Suppressor macrophage (primary cell): Measurements from ENCODE around the gene CDK5.

ENCODE experiments used
- DNase-seq, 4 experiments: peaks; one replicate each; pipeline ENCODE4 v3.0.0-alpha.2; 2020 to 2022

CDK5 gene

DNA sequence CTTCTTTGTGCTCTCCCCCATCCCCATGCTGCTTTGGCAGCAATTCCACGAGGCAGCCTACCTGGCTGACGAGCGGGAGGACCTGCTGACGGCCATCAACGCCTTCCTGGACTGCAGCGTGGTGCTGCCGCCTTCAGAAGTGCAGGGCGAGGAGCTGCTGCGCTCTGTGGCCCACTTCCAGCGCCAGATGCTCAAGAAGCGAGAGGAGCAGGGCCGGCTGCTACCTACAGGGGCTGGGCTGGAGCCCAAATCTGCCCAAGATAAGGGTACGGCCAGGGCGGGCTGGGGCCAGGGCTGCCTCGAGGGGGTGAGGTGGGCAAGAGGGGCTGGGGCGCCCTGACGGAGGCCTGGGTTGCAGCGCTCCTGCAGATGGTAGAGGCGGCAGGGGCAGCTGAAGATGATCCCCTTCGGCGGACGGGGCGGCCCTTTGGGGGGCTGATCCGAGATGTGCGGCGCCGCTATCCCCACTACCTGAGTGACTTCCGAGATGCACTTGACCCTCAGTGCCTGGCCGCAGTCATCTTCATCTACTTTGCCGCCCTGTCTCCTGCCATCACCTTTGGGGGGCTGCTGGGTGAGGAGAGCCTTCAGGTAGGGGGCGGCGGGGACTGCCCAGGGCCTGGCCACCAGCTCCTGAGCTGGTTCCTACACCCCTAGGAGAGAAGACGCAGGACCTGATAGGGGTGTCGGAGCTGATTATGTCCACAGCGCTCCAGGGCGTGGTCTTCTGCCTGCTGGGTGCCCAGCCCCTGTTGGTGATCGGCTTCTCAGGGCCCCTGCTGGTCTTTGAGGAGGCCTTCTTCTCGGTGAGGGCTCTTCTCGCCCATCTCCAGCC lies 13.6 kb upstream of the CDK5 start:
- no peak for DNase-seq

DNA sequence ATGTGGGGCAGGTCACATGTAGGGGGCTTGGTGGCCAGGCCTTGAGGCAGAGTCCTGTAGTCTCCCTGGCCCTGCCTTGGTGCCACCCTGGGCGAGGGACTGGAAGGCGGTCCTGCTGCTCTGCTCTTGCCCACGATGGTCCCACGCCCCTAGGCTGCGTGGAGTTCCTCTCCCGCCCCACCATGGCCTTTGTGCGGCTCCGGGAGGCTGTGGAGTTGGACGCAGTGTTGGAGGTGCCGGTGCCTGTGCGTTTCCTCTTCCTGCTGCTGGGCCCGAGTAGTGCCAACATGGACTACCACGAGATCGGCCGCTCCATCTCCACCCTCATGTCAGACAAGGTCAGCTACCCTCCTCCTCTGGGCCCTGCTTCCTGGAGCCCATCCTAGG lies 12.9 kb upstream of the CDK5 start:
- DNase-seq: no peak

DNA sequence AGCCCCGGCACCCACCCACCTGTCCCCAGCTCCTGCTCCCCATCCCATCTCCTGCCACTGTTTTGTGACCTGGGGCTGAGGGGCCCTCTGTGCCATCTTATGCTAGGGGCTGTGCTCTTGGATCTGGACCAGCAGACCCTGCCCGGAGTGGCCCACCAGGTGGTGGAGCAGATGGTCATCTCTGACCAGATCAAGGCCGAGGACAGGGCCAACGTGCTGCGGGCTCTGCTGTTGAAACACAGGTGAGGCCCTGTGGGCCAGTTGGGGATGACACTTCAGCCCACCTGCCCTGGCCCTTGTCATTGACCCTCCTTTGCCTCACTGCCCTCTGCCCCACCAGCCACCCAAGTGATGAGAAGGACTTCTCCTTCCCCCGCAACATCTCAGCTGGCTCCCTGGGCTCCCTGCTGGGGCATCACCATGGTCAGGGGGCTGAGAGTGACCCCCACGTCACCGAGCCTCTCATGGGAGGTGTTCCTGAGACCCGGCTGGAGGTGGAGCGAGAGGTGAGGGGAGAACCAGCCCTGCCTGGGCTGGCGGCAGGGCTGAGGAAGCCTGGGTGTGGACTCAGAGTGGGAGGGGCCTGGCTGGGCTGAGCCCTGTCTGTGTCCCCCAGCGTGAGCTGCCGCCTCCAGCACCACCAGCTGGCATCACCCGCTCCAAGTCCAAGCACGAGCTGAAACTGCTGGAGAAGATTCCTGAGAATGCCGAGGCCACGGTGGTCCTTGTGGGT lies 12.3 kb upstream of the CDK5 start:
- DNase-seq: no peak

DNA sequence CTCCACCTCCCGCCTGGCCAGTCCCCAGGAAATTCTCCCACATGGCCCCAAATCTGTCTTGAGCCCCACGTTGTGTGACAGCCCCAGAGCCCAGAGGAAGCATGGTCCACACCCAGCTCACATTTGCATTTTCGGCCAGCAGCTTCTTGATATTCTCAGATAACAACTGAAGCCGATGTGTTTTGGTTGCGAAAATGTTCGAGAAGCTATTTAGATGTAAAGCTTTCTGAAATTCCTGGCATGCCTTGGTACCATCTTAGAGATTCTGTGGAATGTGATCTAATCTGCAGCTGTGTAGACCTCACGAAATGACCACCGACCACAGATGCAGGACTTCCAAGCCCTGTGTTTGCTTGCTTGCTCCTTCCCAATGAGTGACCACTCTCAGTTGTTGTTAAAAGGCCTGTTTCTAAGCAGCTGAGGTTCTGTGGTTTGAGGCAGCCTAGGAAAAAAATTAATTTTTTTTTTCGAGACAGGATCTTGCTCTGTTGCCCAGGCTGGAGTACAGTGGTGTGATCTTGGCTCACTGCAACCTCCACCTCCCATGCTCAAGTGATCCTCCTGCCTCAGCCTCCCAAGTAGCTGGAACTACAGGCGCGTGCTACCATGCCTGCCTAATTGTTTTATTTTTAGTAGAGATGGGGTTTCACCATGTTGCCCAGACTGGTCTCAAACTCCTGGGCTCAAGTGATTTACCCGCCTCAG lies 10.5 kb upstream of the CDK5 start:
- DNase-seq: no peak

DNA sequence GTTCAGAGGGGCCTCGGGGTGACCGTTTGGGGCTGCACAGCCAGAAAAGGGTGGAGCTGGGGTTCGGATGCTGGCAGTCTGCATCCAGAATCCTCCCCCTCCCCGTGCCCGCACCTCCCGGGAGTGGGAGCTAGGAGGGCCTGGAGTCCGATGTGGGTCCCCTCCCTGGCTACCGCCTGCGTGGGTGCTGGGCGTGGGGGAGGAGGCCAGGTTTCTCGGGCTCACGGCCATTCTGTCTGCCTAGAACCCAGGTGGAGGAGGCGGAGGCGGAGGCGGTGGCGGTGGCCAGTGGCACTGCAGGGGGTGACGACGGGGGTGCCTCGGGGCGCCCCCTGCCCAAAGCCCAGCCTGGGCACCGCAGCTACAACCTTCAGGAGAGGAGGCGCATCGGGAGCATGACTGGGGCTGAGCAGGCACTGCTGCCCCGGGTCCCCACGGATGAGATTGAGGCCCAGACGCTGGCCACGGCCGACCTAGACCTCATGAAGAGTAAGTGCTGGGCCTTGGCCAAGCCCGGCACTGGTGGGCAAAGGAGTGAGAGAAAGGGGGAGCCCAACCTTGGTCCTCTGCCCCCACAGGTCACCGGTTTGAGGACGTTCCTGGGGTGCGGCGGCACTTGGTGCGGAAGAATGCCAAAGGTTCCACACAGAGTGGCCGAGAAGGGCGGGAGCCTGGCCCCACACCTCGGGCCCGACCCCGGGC lies 8.7 kb upstream of the CDK5 start:
- no peak for DNase-seq

DNA sequence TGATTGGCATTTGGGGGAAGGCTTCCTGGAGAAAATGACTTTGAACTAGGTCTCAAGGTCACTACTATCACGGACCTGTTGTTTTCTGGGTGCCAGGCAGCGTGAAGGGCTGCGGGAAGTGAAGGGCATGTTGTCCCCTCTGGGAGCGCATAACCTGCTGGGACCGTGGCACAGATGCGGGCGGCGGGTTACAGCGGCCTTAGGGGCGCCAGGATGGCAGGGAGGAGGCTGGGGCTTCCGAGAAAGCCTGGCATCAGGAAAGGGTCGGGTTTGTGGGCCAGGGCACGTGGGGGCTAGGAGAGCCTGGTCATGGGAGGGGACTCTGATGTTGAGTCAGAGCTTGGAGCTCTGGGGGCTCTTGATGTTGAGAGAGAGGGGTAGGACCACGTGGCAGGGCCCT lies 7.8 kb upstream of the CDK5 start:
- DNase-seq: no peak

DNA sequence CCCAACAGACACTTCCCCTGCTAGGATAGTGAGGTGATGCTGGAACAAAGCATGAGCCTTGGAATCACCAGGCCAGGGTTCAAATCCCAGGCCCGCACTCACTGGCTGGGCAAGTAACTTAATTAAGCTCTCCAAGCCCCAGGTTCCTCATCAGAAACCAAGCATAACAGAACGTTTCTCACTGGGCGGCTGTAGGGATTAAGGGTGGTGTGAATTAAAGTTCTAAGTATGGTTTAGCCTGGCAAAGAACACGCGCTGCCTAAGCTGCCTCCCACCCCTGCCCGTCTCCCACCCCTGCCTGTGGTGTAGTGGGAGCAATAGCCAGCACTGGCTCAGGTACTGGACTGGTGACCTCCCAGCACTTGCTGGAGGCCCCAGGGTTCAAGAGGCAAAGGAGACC lies 7.3 kb upstream of the CDK5 start:
- DNase-seq: no peak

DNA sequence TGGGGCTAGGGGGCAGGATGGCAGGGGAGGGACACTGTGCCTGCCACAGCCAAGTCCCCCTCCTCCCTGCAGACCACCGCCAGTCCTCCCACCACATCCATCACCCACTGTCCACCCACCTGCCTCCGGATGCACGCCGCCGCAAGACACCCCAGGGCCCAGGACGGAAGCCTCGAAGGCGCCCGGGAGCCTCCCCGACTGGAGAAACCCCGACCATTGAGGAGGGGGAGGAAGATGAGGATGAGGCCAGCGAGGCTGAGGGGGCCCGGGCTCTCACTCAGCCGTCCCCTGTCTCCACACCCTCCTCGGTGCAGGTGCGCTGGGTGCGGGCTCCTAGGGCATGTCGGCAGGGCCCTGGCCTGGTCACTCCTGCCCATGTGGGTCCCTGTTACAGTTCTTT lies 6.8 kb upstream of the CDK5 start:
- DNase-seq: no peak

DNA sequence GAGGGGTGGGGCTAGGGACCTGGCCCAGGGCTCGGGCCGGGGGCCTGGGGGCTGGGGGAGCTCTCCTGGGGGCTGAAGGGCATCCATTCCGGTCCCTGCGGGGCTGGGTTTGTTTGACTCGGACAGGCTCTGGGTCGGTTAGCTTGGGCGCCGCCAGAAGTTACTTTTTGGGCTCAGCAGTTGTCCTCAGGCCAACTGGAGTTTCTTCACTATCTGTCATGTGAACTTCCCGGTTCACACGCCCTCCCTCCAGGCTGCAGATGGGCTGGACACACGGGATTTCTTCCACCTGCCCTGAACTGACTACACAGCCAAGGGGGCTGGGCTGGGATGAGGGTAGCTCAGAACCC lies 5.5 kb upstream of the CDK5 start:
- no peak for DNase-seq

DNA sequence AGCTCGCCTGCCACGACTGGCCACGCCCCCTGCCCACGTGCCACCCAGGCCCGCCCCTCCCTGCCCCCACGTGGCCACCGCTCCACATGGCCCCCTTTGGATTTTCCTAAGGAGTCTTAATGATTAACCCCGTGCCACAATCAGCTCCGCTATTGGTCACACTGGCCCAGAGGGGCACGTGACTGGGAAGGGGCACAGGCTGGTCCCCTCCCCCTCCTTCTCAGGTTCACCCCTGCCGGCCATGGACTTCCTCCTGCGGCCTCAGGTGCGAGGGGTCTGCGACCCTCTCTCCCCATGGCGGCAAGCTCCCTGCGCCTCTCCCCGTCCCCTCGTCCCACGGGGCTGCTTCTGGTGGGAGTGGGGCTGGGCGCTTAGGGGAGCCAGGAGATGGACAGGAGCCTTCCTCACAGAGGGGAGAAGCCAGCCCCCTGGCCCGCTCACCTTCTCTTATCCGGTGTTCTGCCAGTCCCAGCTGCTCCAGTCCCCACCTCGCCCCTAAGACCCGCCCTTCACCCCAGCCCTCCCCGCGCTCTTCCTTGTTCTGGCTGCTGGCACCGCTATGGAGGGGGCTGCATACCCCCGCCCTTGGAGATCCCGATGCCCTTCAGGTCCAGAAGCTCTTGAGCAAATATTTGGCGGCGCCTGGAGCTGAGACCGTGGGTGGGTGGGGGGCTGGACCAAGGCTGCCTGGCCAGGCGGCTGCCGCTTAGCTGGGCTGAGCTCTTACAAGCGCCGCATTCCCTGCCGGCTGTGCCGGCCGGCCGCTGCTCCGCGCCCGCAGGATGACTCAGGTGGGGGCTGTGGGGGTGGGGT lies 4.9 kb upstream of the CDK5 start:
- no peak for DNase-seq

DNA sequence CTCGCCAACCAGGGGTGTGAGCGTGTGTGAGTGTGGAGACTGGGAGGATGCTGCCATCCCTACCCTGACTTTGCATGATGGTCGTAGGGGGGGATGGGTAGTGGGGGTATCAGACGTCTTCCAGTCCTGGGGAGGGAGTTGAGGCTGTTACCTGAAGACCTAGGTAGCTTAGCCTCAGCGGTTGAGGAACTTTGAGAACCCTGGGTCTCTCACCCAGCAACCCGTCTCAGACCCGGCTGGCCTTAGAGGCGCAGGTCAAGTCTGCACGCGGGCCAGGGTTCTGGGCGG lies 4.4 kb upstream of the CDK5 start:
- DNase-seq: no peak

DNA sequence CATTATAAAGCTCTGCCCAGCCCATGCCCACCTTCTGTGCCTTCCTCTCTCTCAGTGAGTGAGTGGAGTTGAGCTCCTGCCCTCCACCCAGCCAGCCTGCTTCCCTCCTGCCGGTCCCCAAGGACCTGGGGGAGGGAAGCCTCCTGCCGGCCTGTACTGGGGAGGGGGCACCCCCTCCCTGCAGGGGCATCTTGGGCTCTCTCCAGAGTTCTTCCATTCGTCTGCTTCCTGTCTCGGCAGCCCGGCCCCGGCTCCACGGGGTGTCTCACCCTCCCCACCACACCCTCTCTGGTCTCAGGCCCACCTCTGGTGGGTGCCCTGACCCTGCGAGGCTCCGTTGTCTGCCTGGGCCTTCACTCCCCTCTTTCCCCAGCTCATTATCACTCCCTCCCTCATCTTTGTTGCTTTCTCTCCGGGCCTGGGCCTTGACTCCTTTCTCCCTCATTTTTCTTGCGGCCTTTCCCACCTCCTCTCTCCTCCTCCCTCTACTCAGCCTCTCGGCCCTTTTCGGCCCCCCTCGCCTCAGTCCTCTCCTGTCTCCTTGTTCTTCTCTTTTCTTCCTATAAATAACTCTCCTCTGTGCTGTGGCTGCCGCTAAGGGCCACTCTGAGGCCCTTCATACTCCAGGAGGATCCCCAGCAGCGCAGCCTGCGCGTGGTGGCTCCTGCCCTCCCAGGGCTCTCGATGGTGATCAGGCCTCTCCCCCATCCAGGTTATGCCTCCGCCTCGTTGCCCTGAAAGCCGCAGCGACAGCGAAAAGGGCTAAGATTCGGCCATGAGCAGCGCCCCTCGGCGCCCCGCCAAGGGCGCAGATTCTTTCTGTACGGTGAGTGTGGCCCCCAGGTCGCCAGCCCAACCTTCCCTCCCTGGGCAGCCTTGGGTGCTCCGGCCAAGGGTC lies 3.8 kb upstream of the CDK5 start:
- no peak for DNase-seq

DNA sequence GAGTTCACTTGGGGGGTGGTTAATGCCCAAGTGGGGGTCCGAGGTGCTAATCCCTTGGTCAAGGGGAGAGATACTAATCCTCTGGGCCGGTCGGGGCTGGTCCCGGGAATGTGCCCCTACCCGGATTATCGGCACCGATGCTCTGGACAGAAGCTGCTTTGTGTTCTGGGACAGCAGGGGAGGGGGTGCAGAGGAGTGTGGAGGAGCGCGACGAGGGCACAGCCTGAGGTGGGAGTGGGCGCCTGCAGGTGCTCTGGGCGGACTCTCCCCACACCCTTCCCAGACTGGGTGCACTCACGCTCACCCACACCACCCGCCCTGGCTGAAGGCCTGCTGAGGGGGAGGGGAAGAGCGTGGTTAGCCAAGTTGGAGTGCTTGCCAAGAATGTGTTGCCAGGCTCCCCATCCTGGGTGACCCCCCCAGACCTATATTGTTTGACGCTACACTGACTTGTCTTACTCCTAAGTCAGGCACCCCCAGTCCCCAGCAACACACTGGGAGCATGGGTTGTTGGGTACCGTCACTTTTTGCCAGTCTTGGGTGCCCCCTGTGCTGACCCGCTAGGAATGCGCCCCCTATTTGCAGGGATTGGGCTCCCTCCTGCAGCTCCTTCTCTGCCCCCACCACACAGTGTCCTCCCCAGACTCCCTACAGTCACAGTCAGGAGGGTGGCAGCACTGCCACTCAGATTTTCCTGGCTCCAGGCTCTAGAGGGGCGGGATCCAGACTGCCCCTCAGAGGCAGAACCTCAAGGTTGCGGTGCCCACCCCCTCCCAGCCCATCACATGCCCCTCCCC lies 2.9 kb upstream of the CDK5 start:
- DNase-seq: peak in 3 of 4 experiments; percentile 19 to 37 (median 35)

DNA sequence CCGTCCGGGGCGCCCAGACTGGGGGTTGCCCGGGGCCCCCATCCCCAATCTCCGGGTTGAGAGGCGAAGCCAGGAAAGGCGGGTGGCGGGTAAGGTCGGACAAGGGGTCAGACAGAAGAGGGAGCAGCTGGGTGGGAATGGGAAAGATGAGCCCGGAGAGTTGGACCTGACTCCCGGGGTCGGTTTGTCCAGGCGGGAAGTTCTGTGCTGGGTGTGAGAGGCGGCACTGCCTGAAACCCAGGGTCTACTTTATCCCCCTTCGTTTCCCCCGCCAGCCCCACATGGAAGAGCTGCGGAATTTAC lies 2.4 kb upstream of the CDK5 start:
- DNase-seq: peak in 1 of 4 experiments; percentile 18

DNA sequence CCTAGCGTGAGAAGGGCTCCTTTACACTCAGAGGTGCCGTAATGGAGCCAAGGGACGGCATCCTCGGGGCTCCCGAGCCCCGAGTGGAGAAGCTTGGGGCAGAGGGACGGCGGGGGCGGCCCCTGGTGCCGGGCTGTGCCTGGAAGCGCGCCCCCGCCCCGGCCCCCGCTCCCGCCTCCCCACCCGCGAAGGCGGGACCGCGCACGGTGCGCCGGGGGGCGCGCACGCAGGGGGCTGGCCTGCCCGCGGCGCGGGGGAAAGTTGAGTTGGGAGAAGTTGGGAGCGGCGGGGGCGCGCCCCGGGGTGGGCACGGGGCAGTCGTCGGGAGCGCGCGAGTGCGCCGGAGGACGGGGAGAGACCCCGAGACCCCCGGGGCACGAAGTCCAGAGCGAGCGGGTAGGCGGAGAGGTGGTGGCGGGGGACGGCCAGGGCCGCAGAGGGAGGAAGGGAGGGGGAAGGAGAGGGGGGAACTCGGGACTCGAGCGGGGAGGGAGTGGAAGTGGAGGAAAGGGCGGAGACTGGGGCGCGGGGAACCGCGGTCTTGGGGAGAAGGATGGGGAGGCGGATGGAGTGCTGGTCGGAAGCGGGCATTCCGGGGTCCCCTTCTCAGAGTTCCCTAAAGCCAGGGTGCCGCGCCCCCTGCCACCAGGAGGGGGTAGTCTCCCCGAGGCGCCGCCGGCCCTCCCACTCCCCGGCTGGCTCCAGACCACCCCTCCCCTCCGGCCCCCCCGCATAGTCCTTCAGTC lies 1.8 kb upstream of the CDK5 start, which contains the start of gene SLC4A2:
TSS of gene SLC4A2 (plus strand) at position 223 of the 746 bp plus-strand sequence. CDS start 2,399 bp downstream, outside the sequence.
- DNase-seq: peak; percentile 67 to 92 (median 81)

DNA sequence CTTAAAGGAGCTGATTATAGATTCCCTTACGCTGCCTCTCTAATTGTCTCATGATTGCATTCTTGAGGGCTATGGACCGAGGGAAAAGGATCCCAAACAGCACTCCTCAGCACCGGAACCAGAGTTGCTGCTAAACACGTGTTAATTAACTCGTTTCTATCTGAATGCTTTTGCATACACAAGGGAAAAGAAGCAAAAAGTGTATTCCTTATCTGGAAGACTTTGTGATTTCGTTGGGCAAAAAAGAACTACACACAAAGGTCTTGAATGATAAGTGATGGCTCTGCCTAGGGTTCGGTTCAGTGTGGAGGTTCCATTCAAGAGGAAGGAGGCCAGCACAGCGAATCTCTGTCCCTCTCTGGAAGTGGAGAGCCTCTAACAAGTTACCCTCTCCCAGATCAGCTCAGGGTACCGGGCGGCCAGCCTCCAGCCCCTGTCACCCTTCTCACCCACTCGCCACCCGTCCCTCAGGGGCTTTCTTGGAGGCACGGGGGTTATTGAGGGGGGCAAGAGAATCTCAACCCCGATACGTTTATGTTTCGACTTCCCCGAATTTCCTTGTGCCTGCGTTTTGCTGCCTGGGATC lies 1.2 kb upstream of the CDK5 start:
- peak; percentile 28 to 38 (median 33) for DNase-seq

DNA sequence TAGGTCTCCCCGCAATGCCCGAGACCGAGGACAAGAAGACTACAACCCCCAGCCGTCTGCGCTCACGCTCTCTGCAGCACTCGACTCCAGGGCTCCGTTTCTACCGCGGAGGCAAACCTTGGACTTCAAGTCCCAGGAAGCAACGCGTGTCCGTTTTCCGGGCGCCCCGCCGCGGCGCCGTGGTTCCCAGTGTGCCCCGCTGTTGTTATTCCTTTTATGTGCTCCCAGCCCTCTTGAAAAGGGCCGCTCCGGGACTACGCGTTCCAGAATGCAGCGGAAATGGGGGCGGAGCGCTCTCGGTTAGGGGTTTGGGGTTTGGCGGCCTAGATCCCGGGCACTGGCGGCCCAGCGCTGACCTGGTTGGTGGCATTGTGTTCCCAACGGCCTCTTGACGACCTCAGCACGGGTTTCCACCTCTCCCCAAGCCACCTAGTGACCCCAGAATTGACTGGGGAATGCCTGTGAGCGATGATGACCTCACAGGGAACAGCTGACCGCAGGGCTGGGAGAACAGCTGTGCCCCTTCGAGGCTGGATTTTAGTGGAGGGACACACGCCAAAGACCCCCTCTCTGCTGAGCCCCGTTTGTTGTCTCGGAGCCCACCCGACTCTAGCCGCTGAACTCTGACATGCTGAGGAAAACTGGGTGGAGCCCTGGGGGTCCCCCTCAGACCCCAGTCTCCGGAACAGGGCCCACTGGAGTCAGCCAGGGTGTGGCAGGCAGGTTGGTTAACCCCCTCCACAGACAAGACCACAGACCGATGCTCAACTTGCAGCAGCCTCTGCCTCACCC lies 488 bp upstream of the CDK5 start:
- peak; percentile 98 to 99 (median 99) for DNase-seq
